Cerebellar nuclear complex (tissue), 1 donor: ENCODE results near the gene VAT1.
"Not testable (repeated sequence)": the region's sequence is repeated elsewhere in the genome, so short reads cannot be mapped to it uniquely, and the experiment has no call there.

Source experiments
- DNase-seq, 2 experiments: peaks; one replicate each; lab custom pipeline; 2025; lab: John Stamatoyannopoulos, UW

VAT1 gene

GRCh38 chr17:43021741-43022512, at the start of gene VAT1:
Gene VAT1, minus strand, starts transcription at chr17:43022385. Its CDS starts 63 bp downstream, at chr17:43022322.
- DNase-seq: no peak

- DNase-seq: no peak
Observed at GRCh38 chr17:43070872-43071271, 48.7 kb upstream of the VAT1 start.

GRCh38 chr17:43070257-43070656, 48.1 kb upstream of the VAT1 start:
- DNase-seq: no peak

GRCh38 chr17:43069368-43069898, 47.2 kb upstream of the VAT1 start:
- DNase-seq: no peak

- DNase-seq: no peak
Observed at GRCh38 chr17:43068570-43069367, 46.6 kb upstream of the VAT1 start.

- no peak for DNase-seq
Observed at GRCh38 chr17:43062984-43063638, 40.9 kb upstream of the VAT1 start.

- DNase-seq: no peak
Observed at GRCh38 chr17:43056051-43056450, 33.9 kb upstream of the VAT1 start.

- not testable (repeated sequence) for DNase-seq
Observed at GRCh38 chr17:43053008-43053407, 30.8 kb upstream of the VAT1 start.

- DNase-seq: no peak
Observed at GRCh38 chr17:43051969-43052368, 29.8 kb upstream of the VAT1 start.

GRCh38 chr17:43044024-43044423, 21.8 kb upstream of the VAT1 start:
- DNase-seq: no peak

- DNase-seq: no peak
Observed at GRCh38 chr17:43043307-43043706, 21.1 kb upstream of the VAT1 start.

- DNase-seq: no peak
Observed at GRCh38 chr17:43042025-43042628, 19.9 kb upstream of the VAT1 start.

GRCh38 chr17:43040655-43041054, 18.5 kb upstream of the VAT1 start:
- DNase-seq: no peak

GRCh38 chr17:43039646-43040045, 17.5 kb upstream of the VAT1 start:
- no peak for DNase-seq

- no peak for DNase-seq
Observed at GRCh38 chr17:43034894-43035293, 12.7 kb upstream of the VAT1 start.

GRCh38 chr17:43033948-43034881, 12.0 kb upstream of the VAT1 start:
- DNase-seq: no peak

- DNase-seq: no peak
Observed at GRCh38 chr17:43031666-43032065, 9.5 kb upstream of the VAT1 start.

- no peak for DNase-seq
Observed at GRCh38 chr17:43030137-43030767, 8.1 kb upstream of the VAT1 start.

GRCh38 chr17:43028221-43028861, 6.2 kb upstream of the VAT1 start:
- DNase-seq: no peak
